GM18511 (cell line): ENCODE results near the gene DDX41.

Source experiments
- ATAC-seq: cut with Tn5 transposase; IDR thresholded peaks from one replicate; pipeline ENCODE4 v1.9.1; 2021; ENCODE audit warnings: mild to moderate bottlenecking, moderate library complexity; ENCODE audit not compliant: unreplicated experiment

The DDX41 gene

DNA sequence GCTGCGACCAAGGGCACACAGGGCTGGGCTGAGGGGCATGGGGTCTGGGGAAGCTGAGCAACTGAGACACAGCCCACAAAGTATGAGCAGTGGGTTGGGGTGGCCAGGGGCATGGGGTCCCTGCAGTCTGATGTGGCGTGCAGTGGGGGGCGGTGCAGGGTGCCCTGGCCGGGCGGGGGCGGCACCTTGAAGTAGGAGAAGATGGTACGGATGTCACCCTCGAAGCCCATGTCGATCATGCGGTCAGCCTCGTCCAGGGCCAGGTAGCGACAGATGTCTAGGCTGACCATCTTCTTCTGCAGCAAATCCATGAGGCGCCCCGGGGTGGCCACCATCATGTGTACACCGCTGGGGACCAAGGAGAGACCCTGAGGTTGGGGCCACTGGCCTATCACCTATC, 3.3 kb downstream of the DDX41 start:
- no peak for ATAC-seq

DNA sequence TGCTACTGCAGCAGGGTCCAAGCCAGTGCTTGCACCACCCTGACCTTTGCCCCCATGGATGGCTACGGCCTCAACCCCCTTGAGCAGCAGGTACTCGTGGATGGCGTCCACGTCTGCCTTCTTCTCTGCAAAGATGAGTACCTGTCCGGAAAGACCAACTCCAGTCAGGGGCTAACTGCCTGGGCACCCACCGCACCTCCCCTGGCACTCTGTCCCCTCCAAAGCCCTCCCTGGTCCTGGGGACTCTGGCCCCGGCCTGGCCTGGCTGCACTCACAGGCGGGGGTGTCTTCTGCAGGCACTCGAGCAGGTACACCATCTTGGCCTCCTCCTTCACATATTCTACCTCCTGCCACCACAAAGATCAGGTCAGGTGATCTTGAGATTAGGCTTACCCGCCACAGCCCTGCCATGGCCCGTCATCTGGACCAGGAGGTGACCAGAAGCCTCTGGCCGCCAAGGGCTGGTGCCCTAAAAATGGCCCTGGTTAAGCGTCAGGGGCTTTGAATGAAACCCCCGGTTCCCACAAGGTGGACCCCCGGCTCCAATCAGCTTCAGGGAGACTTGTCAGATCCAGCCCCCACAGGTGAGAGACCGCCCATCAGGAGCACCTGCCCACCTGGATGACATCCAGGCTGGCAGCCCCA, 3.9 kb downstream of the DDX41 start:
- no peak for ATAC-seq

DNA sequence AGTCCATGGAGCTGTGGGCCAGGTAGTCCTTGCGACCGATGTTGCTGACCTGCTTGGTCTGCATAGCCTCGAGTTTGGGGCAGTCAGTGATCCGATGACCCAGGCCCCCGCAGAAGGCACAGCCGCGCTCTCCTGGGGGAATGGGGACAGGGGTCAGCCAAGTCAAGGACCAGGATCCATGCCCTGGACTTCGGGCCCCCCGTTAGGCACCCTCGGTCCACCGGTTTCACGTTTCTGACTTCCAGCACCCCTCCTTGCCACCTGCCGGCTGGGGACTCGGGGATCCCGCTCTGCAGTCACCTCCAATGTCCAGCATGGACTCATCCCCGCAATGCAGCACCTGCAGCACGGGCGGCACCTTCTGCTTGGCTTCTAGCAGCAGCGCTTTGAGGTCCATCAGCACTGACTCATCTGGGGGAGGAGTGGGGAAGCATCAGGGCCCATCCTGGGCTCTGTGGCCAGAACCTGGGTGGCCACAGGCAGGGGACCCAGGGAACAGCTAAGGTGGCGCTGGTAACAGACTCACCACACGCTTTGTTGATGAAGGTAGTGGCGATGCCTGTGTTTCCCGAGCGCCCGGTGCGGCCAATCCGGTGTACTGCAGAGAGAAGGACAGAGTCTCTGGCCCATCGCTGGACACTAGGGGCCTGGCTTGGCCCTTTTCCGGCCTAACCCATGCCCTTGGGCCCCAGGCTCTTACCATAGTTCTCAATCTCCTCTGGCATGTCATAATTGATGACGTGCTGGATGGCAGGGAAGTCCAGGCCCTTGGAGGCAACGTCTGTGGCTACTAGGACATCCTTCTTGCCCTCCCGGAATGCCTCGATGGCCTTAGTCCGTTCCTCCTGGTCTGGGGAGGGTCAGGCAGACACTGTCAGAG, 4.7 kb downstream of the DDX41 start:
- no peak for ATAC-seq

DNA sequence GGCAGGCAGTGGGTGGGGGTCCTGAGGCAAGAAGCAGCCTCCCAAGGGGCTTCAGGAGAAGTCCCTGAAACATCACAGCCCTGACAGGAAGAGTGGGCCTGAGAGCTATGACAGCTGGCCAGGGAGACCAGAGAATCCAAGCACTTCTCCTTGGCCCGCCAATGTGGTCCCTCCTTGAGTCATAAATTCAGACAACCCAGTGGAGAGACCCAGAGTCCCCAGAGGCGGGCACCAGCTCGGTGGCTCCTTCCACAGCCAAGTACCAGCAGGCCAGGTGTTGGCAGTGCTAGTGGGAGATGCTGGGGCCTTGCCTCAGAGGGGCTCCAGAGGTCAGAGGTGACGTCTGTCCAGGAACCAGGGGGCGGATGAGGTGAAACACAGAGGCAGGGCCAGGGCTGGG, 5.6 kb downstream of the DDX41 start:
- no peak for ATAC-seq

DNA sequence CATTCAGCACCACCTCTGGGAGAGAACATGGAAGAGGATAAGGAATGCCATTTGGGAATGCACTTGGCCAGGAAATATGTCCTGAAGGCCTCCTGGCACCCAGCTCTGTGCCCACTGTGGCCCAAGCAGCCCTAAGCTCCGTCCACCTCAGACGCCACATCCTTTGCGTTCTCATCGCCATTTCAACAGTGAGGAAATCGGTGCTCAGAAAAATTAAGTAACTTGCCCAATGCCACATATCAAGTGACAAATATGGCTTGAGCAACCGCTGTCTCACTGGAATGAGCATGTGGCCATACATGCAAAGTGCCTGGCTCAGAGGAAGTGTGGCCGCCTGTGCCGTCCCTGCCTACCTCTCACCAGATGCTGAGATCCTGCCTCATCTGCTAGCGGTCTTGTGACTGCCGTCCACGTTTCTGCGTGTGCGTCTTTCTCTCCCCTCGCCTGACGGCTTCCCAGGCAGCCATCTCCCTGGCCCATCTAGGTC, 6.2 kb downstream of the DDX41 start:
- peak; percentile 45 for ATAC-seq

DNA sequence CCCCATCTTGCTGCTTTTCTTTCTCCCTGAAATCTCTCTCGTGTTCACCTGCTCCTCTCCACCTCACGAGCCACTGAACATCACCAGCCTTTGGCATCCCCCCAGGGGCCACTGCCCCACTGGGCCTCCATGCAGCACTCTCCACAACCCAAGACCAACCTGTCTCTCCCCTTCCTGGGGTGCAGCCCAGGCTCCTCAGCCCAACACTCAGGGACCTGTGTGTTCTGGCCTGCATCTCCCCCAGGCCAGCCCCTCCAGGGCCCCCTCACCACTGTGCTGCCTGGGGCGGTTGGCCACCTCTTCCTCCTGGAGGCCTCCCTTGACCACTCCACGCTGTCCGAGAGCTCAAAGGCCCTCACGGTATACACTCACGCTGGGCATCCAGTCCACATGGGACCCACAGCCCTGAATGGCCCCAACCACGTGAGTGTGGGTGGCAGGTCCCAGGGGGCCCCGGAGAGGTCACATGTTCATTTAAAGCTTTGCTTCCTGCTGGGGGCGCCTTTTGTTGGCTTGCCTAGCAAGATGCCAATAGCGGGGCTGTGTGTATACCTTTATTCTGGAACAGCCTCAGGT, 6.7 kb downstream of the DDX41 start:
- peak; percentile 56 for ATAC-seq

DNA sequence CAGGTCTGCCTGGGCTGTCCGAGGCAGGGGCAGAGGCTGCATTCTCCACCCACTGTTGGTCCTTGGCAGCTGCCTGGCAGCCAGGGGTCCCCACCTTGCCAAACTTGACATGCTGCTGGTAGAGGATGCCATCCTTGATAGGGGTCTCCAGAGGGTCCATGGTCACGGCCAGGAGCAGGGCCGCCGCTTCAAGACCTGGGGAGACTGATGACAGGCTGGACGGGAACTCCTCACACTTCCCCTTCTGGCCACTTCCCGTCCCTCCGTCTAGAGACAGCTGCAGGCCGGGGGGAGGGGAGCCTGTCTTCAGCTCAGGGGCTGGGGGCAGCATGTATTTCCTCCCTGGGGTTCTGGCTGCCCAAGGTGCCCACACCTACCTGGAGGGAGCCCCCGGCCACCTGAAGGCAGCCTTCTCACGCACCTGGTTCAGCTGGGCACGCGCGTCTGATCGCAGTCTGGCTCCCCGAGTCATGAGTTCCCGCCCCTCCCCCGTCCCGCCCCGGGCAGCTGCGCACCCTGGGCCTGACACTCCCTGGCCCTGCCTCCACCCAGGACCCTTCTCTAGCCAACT, 7.3 kb downstream of the DDX41 start, which contains the start of gene DOK3:
Gene DOK3 (minus strand): TSS at position 446 of the 571 bp plus-strand sequence. CDS start 286 bp downstream, at position 160.
- peak; percentile 44 for ATAC-seq

DNA sequence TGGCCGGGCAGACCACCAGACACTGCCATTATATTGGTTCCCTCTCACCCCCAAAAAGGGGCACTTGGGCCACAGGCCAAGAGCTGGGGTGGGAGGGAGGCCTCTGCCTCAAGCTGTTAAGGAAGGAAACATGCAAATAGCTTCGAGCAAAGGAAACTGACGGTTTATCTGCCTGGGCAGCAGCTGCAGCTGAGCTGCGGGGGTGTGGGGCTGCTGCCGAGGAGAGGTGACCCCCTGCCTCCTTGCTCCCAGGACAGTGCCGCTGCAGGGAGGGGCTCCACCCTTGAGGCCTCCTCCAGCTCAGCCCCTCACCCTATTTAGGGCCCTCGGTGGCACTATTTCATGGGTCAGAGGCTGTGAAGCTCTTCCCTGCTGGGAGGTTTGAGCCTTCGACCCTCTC, 7.9 kb downstream of the DDX41 start:
- peak; percentile 36 for ATAC-seq

DNA sequence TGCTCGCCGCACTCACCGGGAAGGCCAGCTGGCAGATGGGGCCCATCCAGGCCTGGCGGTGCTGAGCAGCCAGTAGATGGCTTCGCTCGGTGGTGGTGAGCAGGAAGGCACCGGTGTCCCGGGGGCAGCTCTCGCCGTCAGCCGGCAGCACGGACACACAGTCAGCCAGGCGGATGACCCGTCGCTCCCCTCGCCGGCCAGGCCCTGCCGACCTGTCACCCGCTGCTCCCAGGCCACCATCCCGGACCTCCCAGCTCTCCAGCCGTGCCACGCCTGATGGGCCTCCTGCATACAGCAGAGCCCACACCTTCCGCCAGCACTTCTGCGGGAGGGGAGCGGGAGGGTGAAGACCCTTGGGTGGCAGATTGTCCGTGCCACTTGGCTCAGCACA, 8.5 kb downstream of the DDX41 start:
- no peak for ATAC-seq

DNA sequence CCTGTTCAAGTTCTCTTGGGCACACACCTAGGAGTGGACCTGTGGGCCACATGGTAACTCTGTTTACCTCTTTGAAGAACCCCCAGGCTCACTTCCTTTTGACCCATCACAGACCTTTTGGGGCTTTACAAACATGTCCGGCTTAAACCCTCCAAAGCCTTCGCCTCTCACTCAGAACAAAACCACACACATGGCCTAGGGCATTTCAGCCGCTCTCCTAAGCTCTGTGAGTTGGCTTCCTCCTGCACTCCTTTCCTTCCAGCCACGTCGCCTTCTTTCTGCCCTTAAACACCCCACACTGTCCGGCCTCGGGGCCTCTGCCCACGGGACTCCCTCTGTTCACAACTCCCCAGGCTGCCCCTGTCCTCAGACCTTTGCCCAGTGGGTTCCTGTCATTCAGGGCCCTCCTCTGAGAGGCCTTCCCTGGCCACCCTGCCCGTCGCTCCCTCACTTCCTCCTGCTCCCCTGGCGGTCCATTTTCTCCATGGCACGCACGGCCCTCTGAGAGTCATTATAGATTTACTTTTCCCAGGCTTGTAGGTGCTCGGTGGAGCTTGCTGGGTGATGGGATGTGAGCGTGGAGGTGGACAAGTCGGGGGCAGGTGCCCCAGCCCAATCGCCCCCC, 9.1 kb downstream of the DDX41 start:
- ATAC-seq, result no peak

DNA sequence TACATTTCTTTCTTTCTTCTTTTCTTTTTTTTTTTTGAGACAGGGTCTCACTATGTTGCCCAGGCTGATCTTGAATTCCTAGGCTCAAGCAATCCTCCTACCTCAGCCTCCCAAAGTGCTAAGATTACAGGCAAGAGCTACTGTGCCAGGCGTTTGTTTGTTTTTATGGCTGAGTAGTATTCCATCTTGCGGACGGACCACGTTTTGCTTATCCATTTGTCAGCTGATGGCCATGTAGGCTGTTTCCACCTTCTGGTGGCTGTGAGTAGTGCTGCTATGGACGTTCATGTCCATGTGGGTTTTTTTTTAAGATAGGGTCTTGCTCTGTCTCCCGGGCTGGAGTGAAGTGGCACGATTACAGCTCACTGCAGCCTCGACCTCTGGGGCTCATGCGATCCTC, 9.6 kb downstream of the DDX41 start:
- ATAC-seq, result no peak

DNA sequence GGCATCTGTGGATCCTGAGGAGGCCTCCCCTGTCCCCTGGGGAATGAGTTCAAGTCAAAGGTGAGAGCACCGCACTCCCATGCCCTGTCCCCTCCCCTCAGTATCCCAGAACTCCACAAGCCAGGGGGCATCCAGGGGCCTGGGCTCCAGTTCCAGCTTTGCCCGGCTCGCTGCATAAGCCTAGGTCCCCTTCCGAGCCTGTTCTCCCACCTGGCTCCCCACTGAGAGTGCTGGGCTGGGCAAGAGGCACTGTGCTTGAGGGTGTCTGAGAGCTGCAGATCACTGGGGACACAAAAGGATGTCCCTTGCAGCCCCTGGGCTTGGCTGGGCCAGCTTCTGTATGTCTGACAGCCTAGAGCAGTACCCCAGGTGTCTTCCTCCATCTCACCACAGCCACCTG, 11.7 kb downstream of the DDX41 start:
- no peak for ATAC-seq

DNA sequence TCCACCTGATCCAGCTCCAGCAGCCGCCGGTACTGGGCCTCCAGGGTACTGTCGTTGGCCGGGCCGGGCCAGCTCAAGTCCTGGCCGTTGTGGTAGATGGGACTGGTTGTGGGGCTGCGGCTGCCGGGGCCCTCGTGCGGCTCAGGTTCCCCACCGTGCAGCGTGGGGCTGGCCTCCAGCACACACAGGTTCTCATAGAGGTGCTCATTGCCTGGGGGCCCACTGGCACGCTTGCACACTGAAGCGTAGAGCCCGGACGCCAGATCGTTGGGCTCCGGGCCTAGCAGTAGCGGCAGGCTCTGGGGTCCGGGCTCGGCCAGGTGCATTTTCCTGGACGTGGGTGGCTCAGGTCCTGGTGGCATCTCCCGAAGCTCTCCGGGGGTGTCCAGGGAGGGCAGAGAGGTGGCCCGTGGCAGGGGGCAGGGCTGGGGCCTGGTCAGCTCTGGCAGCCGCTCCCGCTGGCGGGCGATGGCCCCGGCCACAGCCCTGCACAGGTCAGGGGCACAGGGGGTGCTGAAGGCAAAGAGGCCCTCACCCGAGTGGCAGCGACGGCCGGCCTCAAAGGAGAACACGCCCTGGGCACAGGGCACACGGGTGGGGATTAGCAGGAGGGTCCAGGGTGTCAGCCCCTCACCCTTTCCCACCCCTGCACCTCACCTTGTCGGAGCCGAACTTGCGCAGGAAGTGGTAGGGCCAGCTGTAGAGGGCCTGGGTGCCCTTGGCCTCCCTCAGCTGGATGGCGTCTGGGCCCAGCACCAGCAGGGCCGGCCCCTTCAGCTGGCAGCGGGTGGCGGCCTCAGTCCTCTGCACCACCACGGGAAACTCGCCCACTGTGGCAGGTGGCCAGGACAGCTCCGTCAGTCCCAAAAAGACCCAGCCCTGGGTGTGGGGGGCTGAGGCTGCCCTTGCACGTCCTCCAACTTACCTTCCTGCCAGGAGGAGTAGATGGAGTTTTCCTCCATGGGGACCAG, 12.4 kb downstream of the DDX41 start:
- ATAC-seq, result no peak

DNA sequence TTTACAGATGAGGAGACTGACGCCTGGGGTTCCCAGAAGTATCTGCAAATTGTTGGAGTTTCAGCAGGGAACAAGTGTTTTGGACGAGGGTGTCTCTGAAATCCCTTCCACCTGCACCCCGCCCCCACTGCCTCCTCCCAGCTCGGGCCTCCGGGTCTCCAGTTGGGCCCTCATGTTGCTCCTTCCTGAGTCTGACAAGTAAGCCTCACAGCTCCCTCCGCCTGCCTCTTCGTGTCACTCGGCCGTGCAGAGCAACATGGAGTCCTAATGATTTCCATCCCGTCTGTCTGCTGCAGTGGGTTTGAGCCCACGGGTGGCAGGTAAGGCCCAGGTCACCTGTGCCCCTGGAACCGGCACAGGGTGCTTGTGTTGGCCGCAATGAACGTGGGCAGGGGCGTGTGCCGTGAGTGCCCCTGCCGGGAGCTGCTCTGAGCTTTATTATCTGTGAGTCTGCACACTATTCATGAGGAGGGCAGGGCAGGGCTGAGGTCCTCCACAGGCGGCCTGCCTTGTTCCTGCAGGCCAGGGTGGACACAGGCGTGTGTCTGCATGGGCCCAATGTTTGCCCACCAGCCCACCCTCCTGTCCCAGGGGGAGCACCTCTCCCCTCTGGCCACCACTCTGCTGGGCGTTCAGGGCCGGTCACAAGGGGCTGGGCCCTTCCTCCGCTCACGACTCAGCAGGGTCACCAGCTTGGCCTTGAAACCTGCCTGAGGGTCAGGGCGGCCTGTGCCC, 13.2 kb downstream of the DDX41 start:
- no peak for ATAC-seq

DNA sequence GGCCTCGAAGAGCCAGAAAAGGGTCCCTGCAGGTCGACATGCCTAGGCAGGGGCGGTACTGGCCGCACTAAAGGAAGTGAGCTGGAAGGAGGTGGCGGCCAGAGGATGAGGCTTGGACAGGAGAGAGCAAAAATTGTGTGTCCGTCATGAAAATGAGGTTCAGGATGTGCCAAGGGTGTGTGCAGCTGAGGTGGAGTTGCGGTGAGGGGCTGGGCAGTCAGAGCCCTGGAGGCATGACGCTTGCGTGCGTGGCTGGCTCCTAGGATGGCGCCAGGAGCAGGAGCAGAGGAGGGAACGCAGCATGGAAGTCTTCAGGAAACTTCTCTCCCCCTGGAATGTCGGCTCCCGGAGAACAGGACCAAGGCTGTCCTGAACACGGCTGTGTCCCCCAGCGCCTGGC, 13.9 kb downstream of the DDX41 start:
- no peak for ATAC-seq

DNA sequence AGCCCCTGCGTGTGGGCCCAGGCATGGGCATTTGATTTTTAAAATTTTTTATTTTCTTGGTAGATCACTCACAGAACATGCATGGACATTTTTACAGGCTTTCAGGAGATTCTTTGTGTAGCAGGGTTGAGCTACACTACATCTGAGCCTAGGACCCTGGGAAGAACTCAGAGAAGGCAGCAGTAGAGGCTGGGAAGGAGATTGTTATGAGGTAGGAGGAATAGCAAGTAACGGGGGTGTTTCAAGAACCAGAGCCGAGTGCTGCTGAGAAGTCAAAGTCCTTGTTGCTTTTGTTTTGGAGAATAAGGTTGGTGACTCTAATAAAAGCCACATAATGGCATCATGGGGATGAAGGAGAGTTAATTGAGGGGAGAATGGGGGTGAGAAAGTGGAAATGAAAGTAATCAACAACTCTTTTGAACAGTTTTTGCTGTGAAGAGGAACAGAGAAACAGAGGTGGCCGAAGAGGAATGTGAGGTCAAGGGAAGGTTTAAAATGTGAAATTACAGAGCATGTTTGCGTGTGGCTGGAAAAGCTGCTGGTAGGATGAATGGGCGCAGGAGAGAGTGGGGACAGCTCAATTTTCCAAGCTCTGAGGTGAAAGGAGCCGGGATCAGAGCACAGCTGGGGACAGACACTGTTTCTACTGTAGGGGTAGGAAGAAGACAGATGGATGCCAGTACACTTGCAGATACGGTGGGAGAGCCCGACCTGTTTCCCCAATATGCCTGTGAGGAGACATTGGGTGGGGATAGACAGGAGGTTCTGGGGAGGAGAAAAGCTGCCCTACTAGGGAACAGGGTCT, 14.7 kb downstream of the DDX41 start:
- peak; percentile 38 for ATAC-seq

DNA sequence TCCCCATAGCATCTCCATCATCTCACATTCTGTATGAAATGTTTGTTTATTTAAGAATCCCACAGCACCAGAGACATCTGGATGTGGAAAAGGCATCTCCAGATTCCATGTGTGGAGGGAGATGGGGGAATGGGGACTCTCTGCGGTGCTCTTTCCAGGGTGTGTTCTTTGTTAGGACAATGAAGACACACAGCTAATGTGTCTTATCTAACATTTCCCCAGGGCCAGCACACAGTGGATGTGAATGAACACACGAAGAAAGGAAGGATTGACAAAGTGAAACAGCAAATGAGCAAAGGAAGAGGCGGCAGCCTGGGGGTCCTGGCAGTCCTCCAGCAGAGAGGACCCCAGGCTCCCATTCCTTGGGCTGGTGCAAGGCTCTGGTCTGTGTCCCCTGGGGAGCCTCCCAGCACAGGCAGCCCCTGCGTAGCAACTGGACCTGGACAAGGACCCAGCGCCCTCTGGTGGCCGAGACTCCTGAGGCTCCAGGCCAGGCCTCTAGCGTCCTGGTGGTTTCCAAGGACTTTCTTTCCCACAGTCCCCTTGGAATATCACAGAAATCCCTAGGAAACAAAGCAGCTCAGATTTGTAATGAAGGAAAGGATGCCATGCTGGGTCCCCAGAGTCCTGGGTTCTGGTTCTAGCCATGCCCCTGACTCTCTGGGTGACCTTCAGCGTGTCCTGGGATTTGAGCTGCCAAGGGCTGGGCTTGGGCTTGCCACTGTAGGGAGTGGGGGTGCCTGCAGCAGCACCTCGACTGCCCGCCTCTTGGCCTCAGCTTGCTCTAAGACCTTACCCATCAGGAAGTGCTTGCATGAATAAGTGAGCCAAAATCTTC, 15.9 kb downstream of the DDX41 start:
- ATAC-seq, result peak; percentile 28
